HTERT RPE-1 (cell line): ENCODE data around the gene ELAVL1.

Experiments
- in situ Hi-C: fragments of 300-500 bp; cut with MboI; formaldehyde crosslinking; loops from 4 replicates; pipeline ENCODE4 v1.14.3; 2020; ENCODE audit warnings: low sequenced_read_pairs

Gene ELAVL1

DNA sequence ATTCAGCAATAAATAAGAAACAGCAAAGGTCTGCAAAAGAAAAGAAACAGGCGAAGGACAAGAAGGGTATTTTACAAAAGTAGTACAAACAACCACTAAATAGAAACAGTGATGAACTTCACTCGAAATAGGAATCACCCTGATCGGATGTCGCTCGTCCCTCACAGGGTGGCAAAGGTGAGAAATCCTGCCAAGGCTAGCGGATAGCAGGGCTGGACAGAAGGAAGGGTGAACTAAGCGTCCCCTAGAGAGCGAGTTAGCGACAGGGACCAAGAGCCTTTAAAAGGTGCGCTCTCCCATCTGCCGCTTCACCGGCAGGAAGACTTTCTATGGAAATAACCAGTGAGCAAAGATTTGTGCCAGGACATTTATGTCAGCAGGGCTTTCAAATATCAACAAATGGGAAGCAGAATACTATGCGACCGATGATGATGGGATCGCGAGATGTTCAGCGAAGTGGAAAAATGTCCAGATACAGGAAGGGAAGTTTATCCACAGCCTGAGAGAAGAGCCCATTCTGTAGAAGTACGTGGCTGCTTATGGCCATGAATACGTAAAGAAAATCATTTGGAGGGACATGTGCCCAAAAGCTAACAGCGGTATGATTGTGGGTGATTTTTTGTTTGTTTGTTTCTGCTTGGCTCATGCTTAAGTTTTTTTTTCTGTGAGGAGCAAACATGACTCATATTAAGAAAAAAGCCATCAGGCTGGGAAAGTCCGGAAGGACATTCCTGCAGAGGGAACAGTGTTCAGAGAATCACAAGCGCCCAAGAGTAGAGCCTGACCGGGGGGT, 18.9 kb downstream of the ELAVL1 start:
- in situ Hi-C loops = no loop called here

DNA sequence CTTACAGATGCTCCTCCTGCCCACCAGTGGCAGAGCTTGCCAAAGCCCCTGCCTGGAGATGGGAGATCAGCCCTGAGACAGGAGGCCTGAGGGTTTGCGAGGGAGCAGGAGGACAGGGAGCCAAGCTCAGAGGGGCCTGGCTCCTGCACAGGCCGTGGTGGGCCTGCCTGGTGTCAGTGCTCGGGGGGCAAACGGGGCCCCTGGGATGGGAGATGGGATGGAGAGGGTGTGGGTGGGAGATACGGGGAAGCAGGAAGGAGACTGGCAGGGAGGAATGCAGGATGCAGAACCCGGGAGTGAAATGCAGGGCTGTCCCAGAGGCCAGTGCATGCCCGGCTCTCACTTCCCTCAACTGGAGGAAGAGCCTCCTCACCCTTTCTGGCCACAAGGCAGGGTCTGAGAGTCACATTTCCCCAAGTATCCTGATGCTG, 19.9 kb downstream of the ELAVL1 start:
- in situ Hi-C loops = no loop called here

DNA sequence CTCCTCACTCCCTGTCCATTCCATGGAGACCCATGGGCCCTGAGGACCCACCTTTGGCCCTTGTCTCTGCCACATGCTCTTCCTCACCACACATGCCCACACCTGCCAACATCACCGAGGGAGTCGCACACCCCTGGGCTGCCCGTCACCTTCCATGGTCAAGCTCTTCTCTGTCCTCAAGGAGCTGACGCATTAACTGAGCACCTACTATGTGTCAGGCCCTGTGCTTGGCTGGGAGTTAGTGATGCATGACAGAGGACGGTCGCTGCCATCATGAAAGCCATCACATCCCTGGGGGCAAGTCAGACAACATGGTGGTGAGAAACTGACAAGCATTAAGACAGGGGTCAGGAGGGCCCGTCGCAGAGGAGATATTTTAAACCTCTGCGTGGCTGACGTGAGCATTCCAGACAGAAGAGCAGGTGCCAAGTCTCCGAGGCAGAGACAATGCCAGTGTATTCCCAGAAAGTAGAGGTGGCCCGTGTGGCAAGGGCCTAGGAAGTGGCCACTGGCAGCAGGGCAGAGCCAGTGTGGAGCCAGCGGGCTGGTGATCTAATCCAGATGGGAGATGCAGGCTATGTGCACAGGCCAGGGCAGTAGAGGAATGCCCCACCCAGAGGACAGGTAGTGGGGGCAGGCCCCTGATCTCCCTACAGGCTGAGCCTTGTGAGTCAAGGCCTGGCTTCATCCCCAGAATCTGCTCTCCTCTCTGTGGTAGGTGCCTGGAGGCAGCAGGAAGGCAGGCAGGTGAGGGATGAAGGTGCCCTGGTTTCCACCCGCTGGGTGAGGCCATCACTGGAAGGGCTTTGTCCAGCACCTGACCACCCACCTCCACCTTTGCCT, 21.2 kb downstream of the ELAVL1 start:
- in situ Hi-C loops = no loop called here

DNA sequence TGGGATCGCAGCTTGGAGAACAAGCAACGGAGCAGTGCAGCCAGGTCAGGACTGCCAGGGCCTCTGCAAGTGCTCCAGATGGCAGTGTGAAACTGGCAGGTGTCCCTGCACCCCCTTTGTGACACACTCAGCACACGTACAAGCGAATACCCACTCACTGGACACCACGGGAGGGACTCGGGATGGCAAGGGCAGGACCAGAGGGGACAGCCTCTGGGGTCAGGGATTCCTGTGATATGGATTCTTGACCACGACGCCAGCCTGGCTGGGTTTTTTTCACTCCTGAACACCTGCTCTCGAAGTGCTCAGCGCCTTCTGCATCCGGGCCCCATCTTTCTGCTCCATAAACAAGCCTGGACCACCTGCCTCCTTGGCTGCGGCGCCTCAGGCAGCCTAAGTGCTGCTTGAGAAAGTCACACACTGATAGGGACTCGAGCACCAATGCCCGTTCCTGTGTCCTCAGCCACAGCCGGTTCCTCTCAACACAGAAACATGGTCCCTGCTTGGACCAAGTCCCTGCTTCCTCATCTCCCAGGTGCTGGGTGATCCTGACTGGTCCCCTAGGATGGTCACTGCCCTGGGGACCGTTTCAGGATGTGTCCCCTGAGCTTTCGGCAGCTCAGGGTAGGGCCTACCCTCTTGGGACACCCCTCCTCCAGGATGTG, 22.0 kb downstream of the ELAVL1 start:
- in situ Hi-C loops = no loop called here

DNA sequence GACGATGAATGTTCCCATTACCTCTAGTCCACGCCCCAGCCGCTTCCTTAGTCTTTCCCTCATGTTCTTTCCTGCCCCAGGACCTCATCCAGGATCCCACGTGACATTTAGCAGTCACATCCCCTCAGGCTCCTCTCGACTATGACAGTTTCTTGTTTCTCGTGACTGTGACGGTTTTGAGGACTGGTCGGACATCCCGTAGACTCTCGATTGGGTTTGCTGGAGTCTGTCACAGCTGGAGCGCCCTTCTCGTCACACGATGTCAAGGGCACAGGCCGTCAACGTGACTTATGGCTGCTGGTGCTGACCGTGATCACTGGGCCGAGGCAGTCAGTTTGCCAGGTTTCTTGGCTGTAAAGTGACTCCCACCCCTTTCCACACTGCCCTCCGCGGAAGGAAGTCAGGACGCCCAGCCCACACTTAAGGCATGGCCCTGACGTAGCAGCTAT, 22.8 kb downstream of the ELAVL1 start:
- in situ Hi-C loops = no loop called here

DNA sequence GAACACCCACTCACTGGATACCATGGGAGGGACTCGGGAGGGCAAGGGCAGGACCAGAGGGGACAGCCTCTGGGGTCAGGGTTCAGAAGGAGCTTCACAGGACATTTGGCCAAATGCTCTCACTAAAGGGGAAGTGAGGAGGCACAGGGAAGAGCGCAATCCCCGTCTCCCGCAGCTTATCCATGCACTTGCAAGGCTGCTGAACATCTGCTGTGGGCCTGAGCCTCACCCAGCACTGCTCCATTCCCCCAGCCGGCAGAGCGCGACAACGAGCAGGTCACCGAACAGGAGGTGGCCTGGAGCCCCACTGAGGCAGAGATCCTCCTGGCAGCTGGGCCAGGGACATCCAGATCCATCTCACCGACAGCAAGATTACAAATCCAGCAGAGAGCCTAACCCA, 23.3 kb downstream of the ELAVL1 start:
- in situ Hi-C loops = no loop called here

DNA sequence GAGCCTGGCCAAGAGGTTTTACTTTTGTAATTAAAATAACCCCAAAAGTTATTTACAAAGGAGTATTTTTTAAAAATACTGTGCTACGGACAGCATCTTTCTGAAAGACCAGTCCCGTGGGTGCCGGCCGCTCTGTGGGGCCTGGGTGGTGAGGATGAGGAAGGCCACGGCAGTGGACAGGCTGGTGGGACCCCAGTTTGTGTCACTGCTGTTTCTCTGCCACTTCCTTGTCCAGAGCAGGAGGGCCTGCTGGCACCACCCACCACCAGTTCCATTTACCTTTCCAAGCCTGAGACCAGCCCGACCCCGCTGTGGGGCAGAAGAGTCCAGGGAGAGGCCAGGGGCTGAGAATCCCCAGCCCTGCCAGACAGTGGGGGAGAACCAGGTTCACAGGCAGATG, 23.8 kb downstream of the ELAVL1 start:
- in situ Hi-C loops = no loop called here

DNA sequence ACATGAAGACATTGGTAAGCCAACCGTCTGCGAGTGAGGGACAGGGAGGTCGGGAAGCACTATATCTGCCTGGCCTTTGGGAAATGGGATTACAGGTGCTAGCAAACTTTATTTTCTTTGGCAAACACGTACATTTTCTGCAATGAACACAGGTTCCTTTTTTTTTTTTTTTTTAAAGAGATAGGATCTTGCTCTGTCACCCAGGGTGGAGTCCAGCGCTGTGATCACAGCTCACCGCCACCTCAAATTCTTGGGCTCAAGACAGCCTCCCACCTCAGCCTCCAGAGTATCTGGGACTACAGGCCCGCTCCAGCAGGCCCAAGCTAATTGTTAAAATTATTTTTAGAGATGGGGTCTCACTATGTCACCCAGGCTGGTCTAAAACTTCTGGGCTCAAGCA, 24.2 kb downstream of the ELAVL1 start:
- in situ Hi-C loops = no loop called here

DNA sequence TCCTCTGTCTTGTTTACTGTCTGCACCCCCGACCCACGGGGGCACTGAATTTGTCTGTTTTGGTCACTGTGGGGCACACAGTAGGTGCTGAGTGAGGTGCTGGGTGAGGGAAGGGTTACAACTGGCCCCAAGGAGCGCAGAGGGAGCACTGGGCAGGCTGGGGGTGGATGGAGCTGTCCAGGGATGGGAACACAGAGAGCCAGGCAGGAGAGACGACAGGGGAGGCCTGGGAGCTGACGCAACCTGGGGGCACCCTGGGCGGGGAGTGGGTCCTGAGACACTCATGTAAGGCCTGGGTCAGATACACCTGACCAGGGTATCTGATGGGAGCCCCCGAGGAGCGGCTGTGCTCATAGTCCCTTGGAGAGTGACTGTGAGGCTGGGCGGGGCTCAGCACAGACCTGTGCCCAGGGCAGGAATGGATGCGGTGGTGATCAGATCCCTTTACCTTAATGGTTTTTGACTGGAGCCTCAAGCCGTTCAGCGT, 24.8 kb downstream of the ELAVL1 start:
- in situ Hi-C loops = no loop called here

DNA sequence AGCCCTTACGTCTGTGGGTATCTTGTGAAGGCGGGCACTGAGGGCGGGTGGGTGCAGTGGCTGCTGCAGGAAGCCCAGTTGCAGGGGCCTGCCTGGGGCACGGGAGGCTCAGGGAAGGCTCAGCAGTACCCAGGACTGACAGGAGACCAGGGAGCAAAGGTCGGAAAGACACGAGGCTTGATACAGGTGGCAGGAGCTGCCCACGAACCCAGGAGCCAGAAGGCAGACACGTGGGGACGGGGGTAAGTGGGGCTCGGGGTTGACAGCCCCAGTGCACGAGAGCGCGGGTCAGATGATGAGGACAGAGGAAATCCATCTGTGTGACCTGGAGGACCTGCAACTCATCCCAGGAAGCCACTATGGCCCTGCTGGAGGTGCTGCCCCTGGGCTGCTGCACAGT, 25.3 kb downstream of the ELAVL1 start:
- in situ Hi-C loops = no loop called here

DNA sequence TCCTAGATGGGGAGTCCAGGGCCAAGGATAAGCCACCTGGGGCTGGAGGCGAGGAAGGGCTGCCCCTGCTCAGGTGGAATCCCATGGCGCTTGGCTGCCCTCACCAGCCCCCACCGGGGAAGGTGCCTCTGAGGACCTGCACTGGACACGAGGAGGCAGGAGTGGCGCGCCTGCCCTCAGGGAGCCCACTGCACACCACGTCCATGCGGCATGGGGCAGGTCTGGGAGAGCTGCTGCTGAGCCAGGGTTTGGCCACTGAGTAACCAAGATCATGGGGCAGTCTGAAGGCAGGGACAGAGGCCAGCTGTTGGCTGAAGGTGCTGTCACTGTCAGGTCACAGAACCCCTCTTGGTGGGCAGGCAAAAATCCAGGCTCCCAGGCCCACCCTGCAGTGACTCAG, 25.9 kb downstream of the ELAVL1 start:
- in situ Hi-C loops = no loop called here

DNA sequence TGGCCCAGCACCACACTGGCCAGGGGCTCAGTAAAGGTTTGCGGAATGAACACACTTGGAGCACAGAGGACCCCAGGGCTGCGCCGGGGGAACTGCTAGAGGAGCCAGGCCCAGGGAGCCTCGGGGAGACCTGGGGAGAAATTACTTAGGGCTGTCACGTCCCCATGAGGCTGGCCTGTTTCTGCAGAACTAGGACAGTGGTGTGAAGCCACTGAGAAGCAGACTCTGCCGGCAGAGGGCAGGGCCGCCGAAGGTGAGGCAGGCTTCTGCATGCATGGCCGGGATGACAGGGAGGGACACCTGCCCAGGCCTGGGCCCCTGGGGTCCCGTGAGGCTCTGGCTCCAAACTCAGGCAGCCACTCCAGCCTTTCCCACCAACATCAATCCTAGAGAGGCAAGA, 26.4 kb downstream of the ELAVL1 start:
- in situ Hi-C loops = no loop called here

DNA sequence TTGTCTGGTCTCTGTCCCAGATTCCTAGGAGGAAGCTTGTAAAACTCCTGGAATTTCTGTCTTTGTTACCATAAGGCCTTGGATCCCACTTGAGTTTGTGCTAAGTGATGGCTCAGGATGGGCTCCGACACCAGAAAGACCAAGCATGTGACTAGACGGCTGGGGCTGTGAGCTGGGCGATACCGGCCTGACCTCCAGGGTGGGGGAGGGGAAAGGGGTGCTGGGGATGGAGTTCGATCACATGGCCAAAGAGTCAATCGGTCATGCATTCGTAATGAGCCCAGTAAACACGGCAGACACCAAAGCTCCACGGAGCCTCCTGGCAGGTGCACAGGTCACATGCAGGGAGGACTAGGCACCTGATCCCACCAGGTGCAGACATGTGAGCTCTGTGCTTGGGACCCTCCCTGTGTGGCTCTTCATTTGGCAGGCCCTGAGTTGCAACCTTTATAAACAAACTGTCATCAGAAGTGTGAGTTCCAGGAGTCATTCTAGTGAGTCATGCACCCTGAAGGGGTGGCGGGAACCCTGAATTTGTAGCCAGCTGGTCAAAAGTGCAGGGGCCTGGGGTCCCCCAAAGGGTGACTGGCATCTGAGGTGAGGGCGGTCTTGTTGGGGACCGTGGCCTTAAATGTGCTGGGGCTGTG, 27.1 kb downstream of the ELAVL1 start:
- in situ Hi-C loops = no loop called here

DNA sequence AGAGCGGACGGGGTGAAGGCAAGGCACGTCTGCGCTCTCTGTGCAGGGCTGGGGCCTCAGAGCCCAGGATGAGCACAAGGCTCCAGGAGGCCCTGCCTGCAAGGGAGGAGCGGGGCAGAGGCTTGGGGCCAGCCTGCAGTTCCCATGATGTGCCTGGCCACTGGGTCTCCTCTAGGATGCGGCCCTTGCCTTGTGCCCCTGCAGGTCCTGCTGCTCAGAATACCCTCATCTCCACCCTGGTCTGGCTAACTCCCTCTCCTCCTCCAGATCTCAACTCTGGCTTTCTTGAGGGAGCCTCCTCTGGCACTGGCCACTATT, 27.8 kb downstream of the ELAVL1 start:
- in situ Hi-C loops = no loop called here

DNA sequence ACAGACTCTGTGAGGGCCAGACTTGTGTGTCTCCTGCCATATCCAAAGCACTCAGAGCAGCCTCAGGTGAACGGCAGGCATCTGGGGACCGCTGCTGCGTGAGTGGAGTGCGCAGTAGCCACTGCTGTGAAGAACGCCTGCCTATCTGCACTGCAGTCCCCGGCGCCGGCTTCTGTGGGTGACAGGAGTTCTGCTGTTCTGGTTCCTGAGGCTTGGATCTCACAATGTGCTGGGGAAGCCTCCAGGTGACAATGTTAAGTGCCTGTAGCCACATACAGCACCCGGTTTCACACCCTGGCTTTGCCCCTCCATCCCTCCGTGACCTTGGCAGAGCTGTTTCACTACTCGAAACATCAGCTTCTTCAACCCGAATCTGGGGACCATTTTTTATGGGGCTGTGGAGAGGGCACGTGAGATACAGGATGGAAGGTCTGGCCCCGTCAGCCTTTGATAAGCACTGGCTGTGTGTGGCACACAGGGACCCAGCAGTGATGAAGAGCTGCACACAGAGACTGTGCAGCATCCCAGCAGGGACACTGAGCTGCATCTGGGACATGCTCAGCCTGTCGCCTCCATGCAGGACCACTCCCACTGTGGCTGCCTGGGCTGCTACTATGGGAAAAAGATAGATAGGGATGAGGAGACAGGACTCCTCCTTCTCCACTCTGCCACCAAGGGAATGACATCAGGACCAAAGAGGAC, 28.3 kb downstream of the ELAVL1 start:
- in situ Hi-C loops = no loop called here

DNA sequence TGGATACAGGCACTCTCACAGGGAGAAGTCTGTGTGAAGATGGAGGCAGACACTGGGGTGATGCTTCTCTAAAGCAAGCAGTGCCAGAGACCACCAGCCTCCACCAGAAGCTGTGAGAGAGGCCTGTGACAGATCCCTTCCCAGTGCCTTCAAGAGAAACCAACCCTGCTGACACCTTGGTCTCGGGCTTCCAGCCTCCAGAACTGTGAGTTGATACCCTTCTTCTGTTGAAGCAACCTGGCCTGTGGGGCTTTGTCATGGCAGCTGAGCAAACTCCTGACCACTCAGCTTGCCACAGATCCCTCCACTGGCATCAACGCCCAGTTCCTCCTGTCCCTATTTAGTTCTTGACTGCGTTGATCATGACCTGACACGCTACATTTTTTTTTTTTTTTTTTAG, 29.0 kb downstream of the ELAVL1 start:
- in situ Hi-C loops = no loop called here

DNA sequence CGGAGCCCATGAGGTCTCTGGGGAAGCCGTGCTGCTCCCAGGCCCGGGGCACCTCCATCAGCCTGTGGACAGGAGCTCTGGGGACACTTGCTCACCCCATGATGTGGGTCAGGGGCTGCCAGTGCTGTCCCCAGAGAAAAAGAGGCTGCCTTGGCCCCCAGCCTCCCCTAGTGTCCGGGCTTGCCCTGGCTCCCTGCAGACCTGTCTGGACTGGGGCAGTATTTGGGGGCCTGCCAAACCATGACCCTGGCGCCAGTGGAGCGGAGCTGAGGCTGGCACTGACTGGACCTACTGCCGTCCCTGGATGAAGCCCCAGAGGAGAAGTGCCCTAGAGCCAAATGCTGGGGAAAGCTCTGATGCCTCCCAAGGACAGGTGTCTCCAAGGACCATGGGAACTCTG, 30.4 kb downstream of the ELAVL1 start:
- in situ Hi-C loops = no loop called here

DNA sequence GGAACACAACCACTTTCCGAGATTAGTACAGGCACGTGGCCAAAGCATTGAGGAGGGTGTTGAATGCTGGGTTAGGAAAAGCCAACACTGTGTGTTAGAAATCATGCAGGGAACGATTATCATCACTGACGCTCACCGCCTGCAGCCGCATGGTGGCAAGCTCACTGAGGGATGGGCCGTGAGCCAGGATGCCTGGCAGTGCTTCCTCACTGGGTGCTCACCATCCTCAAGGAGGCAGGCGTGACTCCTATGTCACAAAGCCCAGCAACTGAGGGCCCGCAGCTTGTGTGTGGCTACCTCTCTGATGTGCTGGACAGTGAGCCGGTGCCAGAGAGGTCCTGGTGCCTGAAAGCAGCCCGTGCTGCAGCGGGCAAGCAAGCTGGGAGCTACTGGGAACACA, 31.6 kb downstream of the ELAVL1 start:
- in situ Hi-C loops = no loop called here

DNA sequence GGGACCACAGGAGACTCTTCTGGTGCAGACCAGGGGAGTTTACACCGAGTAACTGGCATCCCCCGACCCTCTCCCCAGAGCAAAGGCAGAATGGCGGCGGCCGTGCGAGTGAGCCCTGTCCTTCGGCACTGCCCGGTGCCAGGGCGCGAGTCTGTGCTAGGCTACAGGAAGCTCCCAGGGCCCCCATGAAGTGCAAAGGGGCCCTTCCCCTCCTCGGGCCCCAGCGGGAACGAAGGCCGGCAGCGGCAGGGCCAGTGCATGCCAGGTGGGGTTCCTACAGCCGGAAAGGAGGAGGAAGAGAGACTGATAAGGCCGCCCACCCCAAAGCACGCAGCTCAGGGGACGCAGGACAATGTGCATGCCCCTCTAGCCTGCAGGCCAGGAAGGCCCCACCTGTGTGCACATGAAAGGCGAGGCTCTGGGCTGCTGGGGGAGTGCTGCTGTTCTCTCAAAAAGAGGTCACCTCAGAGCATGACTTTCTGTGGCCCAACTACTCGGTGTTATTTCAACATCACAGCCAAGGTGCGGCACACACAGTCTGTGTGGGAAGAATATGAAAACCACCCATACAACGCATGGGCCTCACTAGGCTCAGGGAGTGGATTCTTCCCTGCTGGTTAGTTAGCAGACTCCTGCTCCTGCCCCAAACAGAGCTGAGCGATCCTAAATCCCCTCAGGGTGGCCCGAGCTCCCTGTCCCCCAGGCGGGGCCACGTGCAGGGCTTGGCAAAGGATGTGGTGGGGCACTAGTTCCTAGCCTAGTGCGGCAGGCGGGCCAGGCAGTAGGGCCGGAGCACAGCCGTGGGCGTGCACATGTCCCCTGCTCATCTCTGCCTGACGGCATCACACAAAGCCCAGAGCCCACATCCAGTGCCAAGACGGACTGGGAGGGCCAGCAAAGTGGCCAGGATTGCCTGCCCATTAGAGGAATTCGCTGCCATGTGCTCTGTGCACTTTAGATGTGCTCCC, 33.6 kb downstream of the ELAVL1 start:
- in situ Hi-C loops = no loop called here
